DMS 273 treated with DMSO at 0.1 percent for 48 hours (cell line): ENCODE data around the gene SPINK14.

ENCODE experiments used
- DNase-seq: peaks from one replicate; lab custom pipeline; 2025; lab: John Stamatoyannopoulos, UW

Gene SPINK14

GRCh38 chr5:148201151-148201550 lies 32.8 kb downstream of the SPINK14 start:
- DNase-seq, result no peak

- no peak for DNase-seq
Observed at GRCh38 chr5:148202531-148203203, 34.3 kb downstream of the SPINK14 start, which contains the start of gene SPINK6. TSS of gene SPINK6 (plus strand) at chr5:148203042. CDS start at chr5:148203097, 55 bp downstream.

GRCh38 chr5:148205044-148205806 lies 36.9 kb downstream of the SPINK14 start:
- DNase-seq, result no peak

- DNase-seq, result no peak
Observed at GRCh38 chr5:148205865-148206264, 37.5 kb downstream of the SPINK14 start.

- no peak for DNase-seq
Observed at GRCh38 chr5:148206620-148207019, 38.3 kb downstream of the SPINK14 start.

GRCh38 chr5:148208226-148208625 lies 39.9 kb downstream of the SPINK14 start:
- DNase-seq, result no peak

GRCh38 chr5:148209151-148209770 lies 40.9 kb downstream of the SPINK14 start:
- no peak for DNase-seq

GRCh38 chr5:148214665-148215185 lies 46.4 kb downstream of the SPINK14 start:
- DNase-seq, result no peak

- no peak for DNase-seq
Observed at GRCh38 chr5:148221508-148221907, 53.2 kb downstream of the SPINK14 start.

- DNase-seq, result no peak
Observed at GRCh38 chr5:148224117-148224742, 55.9 kb downstream of the SPINK14 start.
